Eye (tissue), 1 donor: ENCODE results near the gene ELMOD3.
"Not testable (repeated sequence)": the region's sequence is repeated elsewhere in the genome, so short reads cannot be mapped to it uniquely, and the experiment has no call there.

Experiments
- DNase-seq: peaks from one replicate; pipeline ENCODE4 v3.0.0-alpha.2; 2015

The ELMOD3 gene

DNA sequence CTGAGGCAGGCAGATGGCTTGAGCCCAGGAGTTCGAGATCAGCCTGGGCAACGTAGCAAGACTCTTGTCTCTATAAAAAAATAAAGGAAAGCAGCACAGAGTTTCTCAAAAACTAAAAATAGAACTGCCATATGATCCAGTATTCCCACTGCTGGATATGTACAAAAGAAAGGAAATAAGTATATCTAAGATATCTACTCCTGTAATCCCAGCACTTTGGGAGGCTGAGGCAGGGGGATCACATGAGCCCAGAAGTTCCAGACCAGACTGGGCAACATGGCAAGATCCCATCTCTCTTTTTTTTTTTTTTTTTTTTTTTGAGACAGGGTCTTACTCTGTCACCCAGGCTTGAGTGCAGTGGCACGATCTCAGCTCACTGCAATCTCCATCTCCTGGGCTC is 24.9 kb upstream of the ELMOD3 start:
- DNase-seq: not testable (repeated sequence)

DNA sequence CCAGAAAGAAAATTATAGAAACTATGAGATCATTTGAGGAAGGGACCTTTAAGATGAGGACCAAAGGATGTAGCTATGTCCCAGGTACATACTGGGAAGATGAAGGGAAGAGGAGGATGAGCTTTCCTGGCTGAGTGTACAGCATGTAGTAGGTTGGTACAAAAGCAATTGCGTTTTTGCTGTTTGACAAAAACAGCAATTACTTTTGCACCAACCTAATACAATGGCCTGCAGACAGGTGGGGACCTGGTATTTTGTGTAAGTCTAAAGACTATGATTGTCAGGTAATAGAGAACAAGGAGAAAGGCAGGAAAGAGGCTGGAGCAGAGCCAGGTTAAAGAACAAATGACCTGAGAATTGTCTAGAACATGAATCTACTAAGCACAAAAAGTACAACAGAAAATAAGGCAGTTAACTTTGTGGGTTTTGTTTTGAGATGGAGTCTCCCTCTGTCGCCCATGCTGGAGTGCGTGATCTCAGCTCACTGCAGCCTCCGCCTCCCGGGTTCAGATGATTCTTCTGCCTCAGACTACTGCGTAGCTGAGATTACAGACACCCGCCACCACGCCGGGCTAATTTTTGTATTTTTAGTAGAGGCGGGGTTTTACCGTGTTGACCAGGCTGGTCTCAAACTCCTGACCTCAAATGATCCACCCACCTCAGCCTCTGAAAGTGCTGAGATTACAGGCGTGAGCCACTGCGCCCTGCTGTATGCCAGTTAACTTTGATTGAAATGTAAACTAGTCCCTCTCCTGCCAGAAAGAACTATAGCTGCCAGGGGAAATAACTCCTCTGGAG is 23.5 kb upstream of the ELMOD3 start:
- no peak for DNase-seq

DNA sequence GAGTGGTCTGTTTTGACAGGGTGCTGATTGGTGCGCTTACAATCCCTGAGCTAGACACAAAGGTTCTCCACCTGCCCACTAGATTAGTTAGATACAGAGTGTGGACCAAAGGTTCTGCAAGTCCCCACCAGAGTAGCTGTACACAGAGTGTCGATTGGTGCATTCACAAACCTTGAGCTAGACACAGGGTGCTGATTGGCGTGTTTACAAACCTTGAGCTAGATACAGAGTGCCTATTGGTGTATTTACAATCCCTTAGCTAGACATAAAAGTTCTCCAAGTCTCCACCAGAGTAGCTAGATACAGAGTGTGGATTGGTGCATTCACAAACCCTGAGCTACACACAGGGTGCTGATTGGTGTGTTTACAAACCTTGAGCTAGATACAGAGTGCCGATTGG is 20.7 kb upstream of the ELMOD3 start:
- not testable (repeated sequence) for DNase-seq

DNA sequence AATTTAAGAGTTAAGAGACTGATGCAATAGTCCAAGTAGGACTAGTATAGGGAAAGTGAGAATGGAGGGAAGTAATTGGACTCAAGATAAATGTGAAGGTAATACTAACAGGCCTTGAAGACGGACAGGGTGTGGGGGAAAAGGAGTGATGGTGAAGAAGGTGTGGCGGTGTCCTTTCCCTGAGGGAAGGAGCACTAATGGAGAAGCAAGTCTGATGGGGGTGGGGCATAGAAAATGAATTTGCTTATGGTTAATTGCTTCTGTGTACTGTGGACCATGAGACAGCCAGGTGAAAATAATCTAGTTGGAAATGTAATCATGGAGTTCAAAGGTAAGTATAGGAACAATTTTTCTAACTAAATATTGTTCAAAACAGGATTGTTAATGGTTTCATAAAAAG is 19.6 kb upstream of the ELMOD3 start:
- no peak for DNase-seq

DNA sequence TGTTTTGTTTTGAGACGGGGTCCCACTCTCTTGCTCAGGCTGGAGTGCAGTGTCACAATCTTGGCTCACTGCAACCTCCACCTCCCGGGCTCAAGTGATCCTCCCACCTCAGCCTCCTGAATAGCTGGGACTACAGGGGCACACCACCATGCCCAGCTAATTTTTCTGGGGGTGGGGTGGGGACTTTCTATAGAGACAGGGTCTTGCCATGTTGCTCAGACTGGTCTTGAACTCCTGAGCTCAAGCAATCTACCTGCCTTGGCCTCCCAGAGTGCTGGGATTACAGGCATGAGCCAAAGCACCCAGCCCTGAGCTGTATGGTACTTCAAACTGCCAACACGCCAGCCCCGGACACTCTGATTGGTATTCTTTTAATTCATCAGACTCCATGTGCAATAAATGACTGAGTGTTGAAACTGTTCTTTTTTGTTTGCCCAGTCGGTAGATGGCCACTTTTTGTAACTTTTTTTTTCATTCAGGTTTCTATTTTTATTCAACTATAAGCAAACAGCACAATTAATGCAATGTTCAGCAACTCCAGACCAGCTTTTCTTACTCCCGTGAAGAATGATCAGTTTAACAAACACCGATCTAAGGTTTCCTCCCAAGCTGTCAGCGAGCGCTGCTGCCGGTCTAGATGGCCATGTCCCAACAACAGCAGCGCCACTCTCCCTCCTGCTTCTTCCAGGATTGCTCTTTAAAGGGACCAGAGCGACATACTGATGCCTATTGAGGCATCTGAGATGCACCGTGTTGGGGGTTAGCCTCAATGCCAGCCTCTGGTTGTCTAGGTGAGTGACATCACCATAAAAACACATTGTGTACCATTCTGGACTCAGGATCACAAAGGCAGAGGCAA is 14.3 kb upstream of the ELMOD3 start:
- DNase-seq: no peak

DNA sequence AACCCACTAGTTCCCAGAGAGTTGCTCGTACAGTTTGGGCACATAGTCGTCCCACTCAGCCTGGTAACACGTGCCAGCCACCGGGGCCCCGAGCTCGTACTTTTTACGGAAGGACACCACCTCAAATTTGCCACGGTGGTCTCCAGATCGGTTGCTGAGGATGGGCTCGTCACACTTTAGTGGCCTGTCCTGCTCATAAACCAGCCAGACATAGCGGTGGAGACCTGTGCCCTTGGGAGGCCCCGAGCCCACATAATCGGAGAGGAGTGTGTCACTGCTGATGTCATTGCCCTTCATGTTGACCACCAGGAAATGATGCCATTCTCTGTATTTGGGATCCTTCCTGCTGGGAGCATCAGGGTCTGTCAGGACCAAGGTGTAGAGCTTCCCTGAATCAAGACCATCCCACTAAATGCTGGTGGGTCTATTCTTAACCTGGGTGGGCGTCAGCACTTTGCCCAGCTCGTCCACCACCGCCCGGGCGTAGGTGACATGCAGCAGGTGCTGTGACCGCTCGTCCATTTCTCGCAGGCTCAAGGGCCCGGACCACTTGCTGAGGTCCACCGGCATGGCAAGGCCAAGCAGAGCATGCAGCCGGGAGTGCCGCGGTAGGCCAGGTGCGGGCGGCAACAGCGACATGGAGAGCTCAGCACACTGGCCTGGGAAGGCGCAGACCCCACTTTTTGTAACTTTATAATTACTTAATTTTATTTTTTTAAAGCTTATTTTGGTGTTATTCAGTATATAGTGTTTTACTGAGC is 13.1 kb upstream of the ELMOD3 start:
- no peak for DNase-seq

DNA sequence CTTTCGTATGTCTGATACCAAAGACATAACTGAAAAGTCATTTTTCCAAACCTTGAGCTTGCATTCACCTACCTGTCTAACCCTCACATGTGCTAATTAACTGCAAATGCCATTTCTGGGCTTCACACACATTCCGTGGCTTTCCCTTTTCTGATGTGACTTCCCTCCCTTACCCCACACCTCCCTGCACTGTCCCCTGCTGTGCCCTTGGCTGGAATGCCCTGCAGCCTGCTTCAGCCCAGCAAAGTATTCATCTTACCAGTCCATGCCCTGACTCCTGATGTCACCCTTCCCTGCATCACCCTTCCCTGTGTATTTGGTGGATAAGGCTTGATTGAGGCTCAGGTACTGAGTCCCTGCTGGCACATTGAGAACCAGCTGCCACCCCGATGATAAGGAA is 12.4 kb upstream of the ELMOD3 start:
- DNase-seq: no peak

DNA sequence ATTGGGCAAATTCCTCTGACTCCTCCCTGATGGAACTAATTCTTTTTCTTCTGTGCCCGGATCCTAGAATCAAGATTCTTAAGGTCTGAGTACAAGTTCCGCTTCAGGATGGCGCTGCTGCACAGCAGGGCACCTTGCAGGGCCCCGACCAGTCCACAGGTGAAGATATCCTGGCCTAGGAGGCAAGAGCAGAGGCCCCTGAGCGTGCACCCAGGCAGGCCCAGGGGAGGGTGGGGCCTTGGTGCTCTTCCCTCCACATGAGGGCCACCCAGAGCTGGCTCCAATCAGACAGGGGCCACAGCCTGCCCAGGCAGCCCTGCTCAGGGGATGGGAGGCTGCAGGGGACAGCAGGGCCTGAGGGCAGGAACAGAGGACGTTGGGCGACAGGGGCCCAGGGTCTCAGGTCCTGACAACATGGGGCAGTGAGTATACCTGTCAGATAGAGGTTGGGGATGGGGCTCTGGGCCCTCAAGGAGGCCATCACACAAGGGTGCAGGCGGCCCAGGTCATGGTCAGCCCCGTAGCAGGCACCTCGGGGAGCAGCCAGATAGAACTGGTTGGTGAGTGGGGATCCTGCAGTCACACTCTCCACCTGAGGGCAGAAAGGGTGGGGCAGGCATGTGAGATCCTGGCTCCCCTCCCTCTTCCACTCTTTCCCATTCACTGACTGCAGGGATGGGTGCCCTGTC is 11.2 kb upstream of the ELMOD3 start:
- DNase-seq: not testable (repeated sequence)

DNA sequence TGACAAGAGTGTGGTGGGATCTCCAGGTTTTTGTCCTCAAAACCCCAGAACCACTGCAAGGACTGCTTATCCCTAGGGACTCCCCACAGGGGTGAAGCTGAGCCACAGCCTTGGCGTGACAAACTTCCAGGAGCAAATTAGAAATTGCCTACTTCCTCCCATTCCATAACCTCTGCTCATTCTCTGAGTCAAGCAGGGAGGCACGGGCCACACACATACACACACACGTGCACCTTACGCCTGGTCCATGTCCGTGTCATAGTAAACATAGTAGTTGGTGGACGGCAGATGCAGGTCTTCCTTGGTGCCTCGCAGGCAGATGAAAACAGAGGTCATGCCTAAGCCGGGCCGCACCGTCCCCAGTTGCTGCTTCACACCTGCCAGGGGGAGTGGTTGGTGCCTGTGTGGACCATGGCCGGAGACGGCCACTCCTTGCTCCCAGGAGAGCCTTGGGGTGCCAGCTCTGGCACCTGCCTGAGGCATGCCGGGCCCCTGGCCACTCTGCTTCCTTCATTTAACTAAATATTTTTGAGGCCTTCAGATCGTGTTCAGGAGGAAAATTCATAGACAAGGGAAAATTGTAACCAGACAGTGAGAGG is 10.1 kb upstream of the ELMOD3 start:
- DNase-seq: no peak

DNA sequence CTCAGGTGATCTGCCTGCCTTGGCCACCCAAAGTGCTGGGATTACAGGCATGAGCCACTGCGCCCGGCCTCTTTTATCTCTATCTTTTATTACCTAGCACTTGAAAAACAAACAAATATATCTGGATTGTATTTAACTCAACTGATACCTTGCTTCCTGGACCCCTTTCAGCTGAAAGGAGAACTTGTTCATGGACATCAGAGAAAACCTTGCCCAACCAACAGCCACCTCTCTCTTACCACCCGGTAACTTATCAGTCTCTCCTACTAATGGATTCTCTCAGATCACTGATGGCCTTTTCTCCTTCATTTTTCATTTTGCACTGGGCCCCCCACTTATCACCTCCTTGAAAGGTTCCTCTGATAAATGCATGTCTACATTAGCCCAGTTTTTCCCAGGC is 7.0 kb upstream of the ELMOD3 start:
- DNase-seq: no peak

DNA sequence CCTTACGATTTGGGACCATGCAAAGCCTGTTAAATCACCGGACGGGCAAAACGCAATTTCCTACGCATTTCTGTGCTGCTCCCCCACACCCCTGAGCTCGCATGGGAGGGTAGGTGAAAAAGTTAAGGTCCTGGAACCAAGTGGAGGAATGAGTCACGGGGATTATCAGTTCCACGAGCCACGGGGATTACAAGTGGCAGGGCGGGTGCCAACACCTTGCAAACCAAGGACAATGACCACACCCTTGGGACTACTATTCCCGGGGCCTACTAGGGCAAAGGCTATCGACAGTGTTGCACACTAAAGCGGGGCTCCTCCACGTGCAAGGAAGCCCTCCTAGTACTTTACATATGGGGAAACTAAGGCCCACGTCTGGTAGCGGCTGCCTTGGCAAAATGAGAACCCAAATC is 688 bp upstream of the ELMOD3 start:
- DNase-seq: peak; percentile 13

DNA sequence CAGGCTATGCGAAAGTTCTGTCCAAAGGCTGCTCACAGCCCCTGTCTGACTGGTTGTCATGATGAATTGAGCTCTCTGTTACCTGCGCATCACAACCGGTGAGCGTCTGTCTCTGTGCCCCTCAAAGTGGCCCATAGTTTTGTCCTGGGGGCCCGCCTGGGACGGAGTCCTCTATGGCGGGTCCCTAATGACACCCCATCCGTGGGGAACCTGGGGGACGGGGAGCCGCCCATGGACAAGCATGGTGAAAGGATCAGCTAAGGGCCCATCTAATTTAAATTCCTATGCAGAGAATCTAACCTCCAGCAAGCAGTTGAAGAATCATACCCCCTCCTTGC is 473 bp downstream of the ELMOD3 start:
- no peak for DNase-seq

DNA sequence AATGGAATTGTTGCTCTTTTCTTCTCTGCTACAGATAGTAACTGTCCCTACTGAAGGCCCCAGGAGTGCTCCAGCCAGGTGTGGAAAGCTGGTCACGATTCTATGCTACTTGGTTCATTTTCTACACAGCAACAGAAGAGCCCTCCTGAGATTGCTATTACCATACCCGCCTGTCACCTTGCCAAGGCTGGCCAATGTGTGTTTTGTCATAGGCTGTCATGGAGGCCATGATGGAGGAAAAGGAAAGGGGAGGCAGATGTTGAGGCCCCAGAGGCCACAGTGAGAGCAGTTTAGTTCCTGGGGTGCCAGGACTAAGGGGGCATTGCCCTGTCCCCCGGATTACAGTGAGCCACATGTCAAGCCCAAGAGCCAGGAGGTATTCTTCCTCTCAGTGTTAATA is 952 bp downstream of the ELMOD3 start:
- no peak for DNase-seq

DNA sequence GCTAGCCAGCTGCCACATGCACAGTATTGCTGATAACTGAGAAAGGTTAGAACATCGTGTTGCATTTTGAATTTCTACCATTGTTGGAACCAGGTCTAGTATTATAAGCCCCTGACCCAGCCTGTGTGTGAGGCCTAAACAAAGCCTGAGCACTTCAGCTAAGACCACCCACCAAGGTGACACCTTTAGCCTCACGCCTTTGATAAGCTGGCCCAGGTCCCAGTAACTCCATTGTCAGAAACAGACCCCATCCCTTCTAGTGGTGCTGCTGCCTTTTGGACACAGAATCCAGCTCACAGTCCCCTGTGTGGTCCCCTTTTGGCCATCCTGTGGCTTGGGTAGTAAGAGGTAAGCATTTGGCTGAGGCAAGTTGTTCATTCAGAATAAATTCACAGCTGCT is 1.6 kb downstream of the ELMOD3 start:
- no peak for DNase-seq

DNA sequence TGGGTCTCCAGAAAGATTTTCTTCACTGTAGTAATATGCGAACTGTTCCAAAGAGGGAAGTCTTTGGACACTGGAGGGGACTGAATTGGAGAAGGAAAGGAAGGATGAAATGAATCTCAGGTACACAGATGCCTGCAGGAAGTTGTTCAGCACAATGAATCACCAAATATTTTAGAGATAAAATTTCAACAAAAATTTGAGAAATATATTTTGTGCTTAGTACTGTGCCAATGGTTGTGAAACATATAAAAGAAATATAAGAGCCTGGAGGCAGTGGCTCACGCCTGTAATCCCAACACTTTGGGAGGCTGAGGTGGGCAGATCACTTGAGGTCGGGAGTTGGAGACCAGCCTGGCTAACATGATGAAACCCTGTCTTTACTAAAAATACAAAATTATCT is 3.2 kb downstream of the ELMOD3 start:
- DNase-seq: no peak

DNA sequence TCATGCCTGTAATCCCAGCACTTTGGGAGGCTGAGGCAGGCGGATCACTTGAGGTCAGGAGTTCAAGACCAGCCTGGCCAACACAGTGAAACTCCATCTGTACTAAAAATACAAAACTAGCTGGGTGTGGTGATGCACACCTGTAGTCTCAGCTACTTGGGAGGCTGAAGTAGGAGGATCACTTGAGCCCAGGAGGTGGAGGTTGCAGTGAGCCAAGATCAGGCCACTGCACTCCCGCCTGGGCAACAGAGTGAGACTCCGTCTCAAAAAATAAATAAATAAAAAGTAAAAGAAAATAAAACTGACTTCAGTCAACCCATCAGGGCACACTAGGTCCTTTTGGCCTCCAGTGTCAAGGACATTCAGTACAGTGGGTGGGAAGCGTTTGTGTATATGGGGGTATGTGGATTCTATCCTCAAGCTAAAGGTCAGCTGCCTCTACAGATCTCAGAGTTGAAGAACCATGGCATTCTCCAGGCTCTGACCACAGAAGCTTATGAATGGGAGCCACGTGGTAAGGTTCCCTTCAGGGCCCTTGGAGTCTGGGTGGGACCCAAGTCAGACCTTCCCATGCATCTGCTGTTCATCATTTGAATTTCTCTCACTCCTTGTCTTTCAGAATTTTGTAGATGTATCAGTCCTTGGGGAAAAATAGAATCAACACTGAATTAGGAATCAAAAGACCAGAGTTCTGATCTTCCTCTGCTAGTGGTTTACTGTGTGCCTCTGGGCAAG is 8.3 kb downstream of the ELMOD3 start:
- not testable (repeated sequence) for DNase-seq

DNA sequence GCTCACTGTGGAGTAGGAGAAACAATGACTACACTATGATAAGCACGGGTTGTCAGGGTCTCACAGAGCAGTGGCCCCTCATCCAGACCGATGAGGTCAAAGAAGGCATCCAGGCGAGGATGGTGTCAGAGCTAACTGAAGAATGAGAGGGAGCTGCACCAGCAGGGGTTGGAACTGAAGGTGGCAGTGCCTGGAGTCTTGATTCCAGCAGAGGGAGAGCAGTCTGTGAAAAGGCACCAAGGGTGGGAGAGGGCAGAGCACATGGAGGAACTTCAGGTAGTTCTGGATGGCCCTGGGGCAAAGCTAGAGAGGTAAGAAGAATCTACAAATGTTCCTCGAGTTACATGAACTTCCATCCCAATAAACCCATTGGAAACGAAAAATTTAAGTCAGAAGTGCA is 12.6 kb downstream of the ELMOD3 start:
- DNase-seq: no peak

DNA sequence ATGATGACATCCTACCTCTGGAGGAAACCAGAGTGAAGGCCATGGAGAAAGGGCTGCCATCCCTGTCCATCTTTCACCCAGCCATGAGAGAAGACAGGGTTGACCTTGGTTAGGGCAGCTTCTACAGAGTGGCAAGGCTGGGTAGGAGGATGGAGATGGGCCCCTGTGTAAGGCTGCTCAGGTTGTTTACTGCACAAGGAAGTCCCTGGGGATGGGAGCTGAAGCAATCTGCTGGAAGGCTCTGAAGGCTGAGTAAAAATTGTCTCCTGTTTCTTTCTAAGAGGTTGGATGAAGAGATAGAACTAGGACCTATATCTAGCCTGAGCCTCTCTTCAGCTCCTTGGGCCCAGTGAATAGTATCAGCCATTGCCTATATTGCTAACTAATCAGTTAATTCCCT is 14.4 kb downstream of the ELMOD3 start:
- no peak for DNase-seq

DNA sequence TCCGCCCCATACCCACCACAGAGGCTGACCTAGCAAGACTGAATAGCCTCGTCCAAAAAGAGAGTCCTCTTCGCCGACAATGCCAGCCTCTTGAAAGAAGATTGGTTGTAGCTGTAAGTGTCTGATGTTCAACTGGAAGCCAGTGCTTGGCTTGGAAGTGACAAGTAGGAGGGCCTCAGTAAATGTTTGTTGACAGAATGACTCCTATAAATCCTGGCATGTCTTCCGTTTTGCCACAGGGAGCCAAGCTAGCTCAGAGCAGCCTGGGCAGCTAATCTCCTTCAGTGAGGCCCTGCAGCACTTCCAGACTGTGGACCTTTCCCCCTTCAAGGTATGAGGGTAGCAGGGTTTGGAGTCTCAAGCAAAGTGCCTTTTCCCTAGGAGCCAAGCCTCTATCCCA is 14.9 kb downstream of the ELMOD3 start:
- DNase-seq: no peak

DNA sequence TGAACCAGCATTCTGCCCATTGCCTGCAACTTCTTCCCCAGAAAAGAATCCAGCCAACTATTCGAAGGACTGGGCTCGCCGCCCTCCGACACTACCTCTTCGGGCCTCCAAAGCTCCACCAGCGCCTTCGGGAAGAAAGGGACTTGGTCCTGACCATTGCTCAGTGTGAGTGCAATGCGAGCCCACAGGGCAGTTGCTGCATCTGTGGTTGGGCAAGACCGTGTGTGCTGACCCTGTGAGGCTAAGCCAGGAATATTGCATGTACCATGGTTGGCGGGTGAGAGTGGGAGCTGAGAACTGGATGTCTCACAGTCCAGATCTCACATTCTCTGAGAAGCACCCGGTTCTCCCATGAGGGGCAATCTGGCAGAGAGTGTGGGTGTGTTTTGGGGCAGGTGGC is 16.5 kb downstream of the ELMOD3 start:
- DNase-seq: no peak

DNA sequence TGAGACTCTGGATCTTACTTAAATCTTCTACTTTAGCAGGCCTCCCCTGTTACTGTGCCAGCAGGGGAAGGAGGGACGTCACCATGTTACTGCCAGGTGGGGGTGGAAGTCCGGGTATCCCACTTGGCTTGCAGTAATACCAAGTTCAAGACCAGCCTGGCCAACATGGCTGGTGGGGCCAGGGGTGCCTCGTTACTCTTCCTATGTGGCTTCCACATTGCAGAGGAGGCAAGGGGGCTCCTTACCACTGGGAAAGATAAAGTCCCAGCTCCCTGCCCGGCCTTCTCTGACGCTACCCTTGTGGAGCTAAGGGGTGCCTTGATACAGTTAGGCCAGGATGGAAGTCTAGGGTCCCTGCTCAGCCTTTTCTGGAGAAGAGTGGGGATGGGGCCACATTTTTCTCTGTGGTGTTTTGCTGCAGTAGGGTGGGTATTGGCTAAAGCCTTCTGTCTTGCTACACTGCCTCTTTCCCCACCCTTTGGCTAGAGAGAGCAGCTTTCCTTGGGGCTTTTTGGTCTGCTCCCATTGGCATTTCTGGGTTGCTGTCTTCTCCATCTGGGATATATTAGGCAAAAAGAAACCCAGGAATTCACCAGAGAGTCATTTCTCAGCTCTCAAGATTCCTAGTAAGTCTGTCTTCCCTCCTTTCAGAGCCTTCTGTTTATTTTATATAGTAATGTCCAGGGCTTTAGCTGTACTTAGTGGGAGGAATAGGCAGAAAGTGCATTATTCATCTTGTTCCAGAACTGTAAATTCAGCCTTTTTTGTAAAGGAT is 21.9 kb downstream of the ELMOD3 start:
- DNase-seq: peak; percentile 20
